HCT116 (cell line): ENCODE results near the gene SUFU. TPM values are rescaled to one million over a fixed set of nuclear protein-coding genes. Genes with fewer than 3 reads are reported as not detected.
A peak's percentile ranks its signal among the peaks of the same experiment; 100 is the strongest.

Experiments used
- ATAC-seq: fragments of 200-7000 bp; cut with Tn5 transposase; 2 replicates; pipeline ENCODE4 v1.9.1; 2020; ENCODE audit warnings: mild to moderate bottlenecking, moderate library complexity
- BruUV-seq: library from RNA; stranded (reverse); fragments of 400-500 nt; replicated peaks from 2 replicates; lab custom pipeline; 2021; lab: Mats Ljungman, UMichigan
- CTCF ChIA-PET: fragments of 300-600 bp; sonication (Branson Sonifier 250); formaldehyde crosslinking; loops from one replicate; lab custom pipeline; 2021; ENCODE audit warnings: antibody characterized with exemption; lab: Charles Lee
- POLR2A ChIA-PET: fragments of 300-600, 350-600 bp; sonication (Branson Sonifier 250); formaldehyde crosslinking; loops from one replicate; lab custom pipeline; 2021; ENCODE audit warnings: antibody characterized with exemption; lab: Charles Lee
- RAD21 ChIA-PET, 2 experiments: fragments of 300-600 bp; sonication (Branson Sonifier 250); formaldehyde crosslinking; loops; one replicate each; lab custom pipeline; 2023; ENCODE audit warnings: low total read pairs in 2 of 2; ENCODE audit not compliant: uncharacterized antibody in 2 of 2, unreplicated experiment in 2 of 2, low non-redundant PET in 1 of 2; lab: Charles Lee
- DNase-seq: peaks from one replicate; pipeline ENCODE4 v3.0.0-alpha.2; 2010; ENCODE audit warnings: low read depth, low spot score
- H2AFZ ChIP-seq: fragments of 200-600 bp; shearing (Covaris generic), sonication (generic); 2 replicates; pipeline ENCODE4 v1.6.1; 2017; ENCODE audit warnings: low read depth, mixed run types, mixed read lengths, antibody characterized with exemption, low read length; ENCODE audit not compliant: poor library complexity, severe bottlenecking
- H3K27ac ChIP-seq: 2 replicates; pipeline ENCODE4 v1.5.1; 2012; ENCODE audit warnings: low read depth, low read length
- H3K27me3 ChIP-seq: fragments of 200-600 bp; sonication (generic); 2 replicates; pipeline ENCODE4 v1.6.1; 2016; ENCODE audit warnings: mixed run types, low read length, mixed read lengths; ENCODE audit not compliant: insufficient read depth
- H3K36me3 ChIP-seq, 2 experiments: fragments of 200-500 bp in 1 of 2; fragments of 200-600 bp in 1 of 2; sonication (Bioruptor generic) in 1 of 2; sonication (generic) in 1 of 2; 2 replicates each; pipeline versions ENCODE4 v1.5.1 to v1.6.1; 2014 to 2016; ENCODE audit warnings: low read length in 2 of 2, inconsistent platforms in 1 of 2, mixed read lengths in 1 of 2, mixed run types in 1 of 2; ENCODE audit not compliant: insufficient read depth in 2 of 2, control insufficient read depth in 1 of 2
- H3K4me1 ChIP-seq, 2 experiments: fragments of 200-600 bp in 1 of 2; sonication (generic) in 1 of 2; 2 replicates each; pipeline versions ENCODE4 v1.5.1 to v1.6.1; 2012 to 2017; ENCODE audit warnings: low read length in 2 of 2, inconsistent platforms in 1 of 2, mild to moderate bottlenecking in 1 of 2, mixed read lengths in 1 of 2, mixed run types in 1 of 2, moderate library complexity in 1 of 2; ENCODE audit not compliant: insufficient read depth in 2 of 2, control insufficient read depth in 1 of 2
- H3K4me2 ChIP-seq: fragments of 200-600 bp; sonication (generic); 2 replicates; pipeline ENCODE4 v1.6.1; 2017; ENCODE audit warnings: mixed run types, low read length, mixed read lengths
- H3K4me3 ChIP-seq, 2 experiments: fragments of 200-600 bp in 1 of 2; sonication (generic) in 1 of 2; replicated peaks in 1 of 2; 2 replicates each; pipeline ENCODE4 v1.5.1; 2011 to 2016; ENCODE audit warnings: low read length in 2 of 2, control low read depth in 1 of 2, low read depth in 1 of 2, mild to moderate bottlenecking in 1 of 2, mixed read lengths in 1 of 2, mixed run types in 1 of 2
- H3K79me2 ChIP-seq: fragments of 200-600 bp; sonication (generic); 2 replicates; pipeline ENCODE4 v1.6.1; 2017; ENCODE audit warnings: mild to moderate bottlenecking, mixed run types, low read length, moderate library complexity, mixed read lengths; ENCODE audit not compliant: insufficient read depth
- H3K9ac ChIP-seq: fragments of 200-600 bp; sonication (generic); 2 replicates; pipeline ENCODE4 v1.6.1; 2016; ENCODE audit warnings: low read length, mixed read lengths
- H3K9me2 ChIP-seq: fragments of 200-600 bp; sonication (generic), shearing (Covaris generic); 2 replicates; pipeline ENCODE4 v1.6.1; 2017; ENCODE audit warnings: mixed run types, mild to moderate bottlenecking, moderate library complexity; ENCODE audit not compliant: insufficient read depth
- H3K9me3 ChIP-seq, 2 experiments: fragments of 200-500 bp in 1 of 2; fragments of 200-600 bp in 1 of 2; sonication (Bioruptor generic) in 1 of 2; sonication (generic) in 1 of 2; 2 replicates each; pipeline ENCODE4 v1.6.1; 2014 to 2017; ENCODE audit warnings: low read length in 2 of 2, mixed read lengths in 2 of 2, inconsistent platforms in 1 of 2, low read depth in 1 of 2, mild to moderate bottlenecking in 1 of 2, mixed run types in 1 of 2, moderate library complexity in 1 of 2; ENCODE audit not compliant: control insufficient read depth in 1 of 2, insufficient read depth in 1 of 2
- H4K20me1 ChIP-seq: fragments of 200-600 bp; sonication (generic), shearing (Covaris generic); 2 replicates; pipeline ENCODE4 v1.6.1; 2017; ENCODE audit warnings: mixed run types, mild to moderate bottlenecking, moderate library complexity; ENCODE audit not compliant: insufficient read depth
- intact Hi-C: fragments of 100-400 bp; cut with micrococcal nuclease; formaldehyde crosslinking; loops from 2 replicates; pipeline ENCODE4 v1.10.0; 2022
- total RNA-seq: library from RNA; stranded (reverse); gene quantifications from one replicate; pipeline ENCODE4 v1.2.1, GENCODE V29; 2021; ENCODE audit not compliant: unreplicated experiment
- TF ChIP-seq, protein P1 (sequence below), 3 experiments: fragments of 200-600 bp in 1 of 3; sonication (generic) in 1 of 3; IDR thresholded peaks in 2 of 3; conservative IDR thresholded peaks in 1 of 3; 2 replicates each; pipeline ENCODE4 v1.5.1; 2012 to 2017; ENCODE audit warnings: low read depth in 2 of 3, low read length in 2 of 3, antibody characterized with exemption in 1 of 3, borderline replicate concordance in 1 of 3, control low read depth in 1 of 3, mild to moderate bottlenecking in 1 of 3, mixed read lengths in 1 of 3, mixed run types in 1 of 3, moderate library complexity in 1 of 3; ENCODE audit not compliant: insufficient read depth in 1 of 3
- TF ChIP-seq, protein P2 (sequence below): IDR thresholded peaks from 2 replicates; pipeline ENCODE4 v1.6.1; 2011; ENCODE audit warnings: mild to moderate bottlenecking, low read length, moderate library complexity; ENCODE audit not compliant: insufficient replicate concordance; ENCODE audit errors: extremely low read depth

The SUFU gene
- total RNA-seq, 1 experiment from 2014 or later = 18.8 TPM

DNA sequence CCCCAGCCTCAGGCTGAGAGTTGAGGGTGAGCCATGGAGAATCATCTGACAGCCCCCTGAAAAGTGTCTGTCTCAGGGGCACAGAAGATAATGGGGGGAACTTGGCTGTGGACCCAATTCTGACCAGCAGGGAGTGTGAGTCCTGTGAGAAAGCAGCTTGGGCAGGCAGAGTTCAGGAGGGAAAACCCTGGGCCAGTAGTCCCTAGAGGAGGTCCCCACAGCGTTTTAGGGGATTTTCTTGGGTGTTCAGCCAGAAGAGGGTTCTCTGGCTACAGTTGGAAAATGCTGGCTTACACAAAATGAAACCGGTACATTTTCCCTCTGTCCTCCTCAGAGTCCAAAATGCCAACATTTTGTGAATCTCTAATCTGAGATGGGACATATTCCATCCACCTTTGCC, 104.7 kb downstream of the SUFU start:
- ATAC-seq = no peak
- Histone ChIP-seq H3K4me1 (peaks cover 56 to 91% of the 10 kb centered on the region in 2 experiments), H4K20me1 (no peaks in the 10 kb centered on the region)
- TF ChIP-seq, protein P1, sequence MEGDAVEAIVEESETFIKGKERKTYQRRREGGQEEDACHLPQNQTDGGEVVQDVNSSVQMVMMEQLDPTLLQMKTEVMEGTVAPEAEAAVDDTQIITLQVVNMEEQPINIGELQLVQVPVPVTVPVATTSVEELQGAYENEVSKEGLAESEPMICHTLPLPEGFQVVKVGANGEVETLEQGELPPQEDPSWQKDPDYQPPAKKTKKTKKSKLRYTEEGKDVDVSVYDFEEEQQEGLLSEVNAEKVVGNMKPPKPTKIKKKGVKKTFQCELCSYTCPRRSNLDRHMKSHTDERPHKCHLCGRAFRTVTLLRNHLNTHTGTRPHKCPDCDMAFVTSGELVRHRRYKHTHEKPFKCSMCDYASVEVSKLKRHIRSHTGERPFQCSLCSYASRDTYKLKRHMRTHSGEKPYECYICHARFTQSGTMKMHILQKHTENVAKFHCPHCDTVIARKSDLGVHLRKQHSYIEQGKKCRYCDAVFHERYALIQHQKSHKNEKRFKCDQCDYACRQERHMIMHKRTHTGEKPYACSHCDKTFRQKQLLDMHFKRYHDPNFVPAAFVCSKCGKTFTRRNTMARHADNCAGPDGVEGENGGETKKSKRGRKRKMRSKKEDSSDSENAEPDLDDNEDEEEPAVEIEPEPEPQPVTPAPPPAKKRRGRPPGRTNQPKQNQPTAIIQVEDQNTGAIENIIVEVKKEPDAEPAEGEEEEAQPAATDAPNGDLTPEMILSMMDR (IDR thresholded peaks at IDR 0.05 in 2 of 3, conservative IDR thresholded peaks at IDR 0.05 in 1 of 3; ENCODE audit: borderline replicate concordance in 1 of 3, insufficient read depth in 1 of 3, low read depth in 2 of 3, low read length in 2 of 3) = peak in 1 of 3 experiments; percentile 39; a peak in 2 of 6 replicates
- TF ChIP-seq, protein P2, sequence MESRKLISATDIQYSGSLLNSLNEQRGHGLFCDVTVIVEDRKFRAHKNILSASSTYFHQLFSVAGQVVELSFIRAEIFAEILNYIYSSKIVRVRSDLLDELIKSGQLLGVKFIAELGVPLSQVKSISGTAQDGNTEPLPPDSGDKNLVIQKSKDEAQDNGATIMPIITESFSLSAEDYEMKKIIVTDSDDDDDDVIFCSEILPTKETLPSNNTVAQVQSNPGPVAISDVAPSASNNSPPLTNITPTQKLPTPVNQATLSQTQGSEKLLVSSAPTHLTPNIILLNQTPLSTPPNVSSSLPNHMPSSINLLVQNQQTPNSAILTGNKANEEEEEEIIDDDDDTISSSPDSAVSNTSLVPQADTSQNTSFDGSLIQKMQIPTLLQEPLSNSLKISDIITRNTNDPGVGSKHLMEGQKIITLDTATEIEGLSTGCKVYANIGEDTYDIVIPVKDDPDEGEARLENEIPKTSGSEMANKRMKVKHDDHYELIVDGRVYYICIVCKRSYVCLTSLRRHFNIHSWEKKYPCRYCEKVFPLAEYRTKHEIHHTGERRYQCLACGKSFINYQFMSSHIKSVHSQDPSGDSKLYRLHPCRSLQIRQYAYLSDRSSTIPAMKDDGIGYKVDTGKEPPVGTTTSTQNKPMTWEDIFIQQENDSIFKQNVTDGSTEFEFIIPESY = no peak
- TF ChIP-seq, all 23 proteins: peak for 1
- no peak overlapping the region for H3K4me3 ChIP-seq
- H3K9ac ChIP-seq = peak overlapping the region; percentile 8; the same call in 1 of the 2 replicates
- no peaks in the 10 kb centered on the region for H3K9me3 ChIP-seq
- no peak overlapping the region for H2AFZ ChIP-seq
- BruUV-seq = no TSS peak
- RAD21 ChIA-PET = no interaction called here
- POLR2A ChIA-PET = interaction anchor here (0.7 kb wide), 1 partner anchor 105 kb away, joined by 4 read pairs; no protein-coding TSS in a partner anchor
- intact Hi-C loops = loop anchor here (5.0 kb wide), 1 partner anchor 104 kb away; the partner anchor contains the start of genes ARL3 and SFXN2
- H3K27ac ChIP-seq = no peak overlapping the region
- peak overlapping the region; percentile 84 for H3K4me2 ChIP-seq
- DNase-seq = no peak
- H3K36me3 ChIP-seq = no peaks in the 10 kb centered on the region
- no peaks in the 10 kb centered on the region for H3K9me2 ChIP-seq
- H3K79me2 ChIP-seq = no peaks in the 10 kb centered on the region
- no peaks in the 10 kb centered on the region for H3K27me3 ChIP-seq
- CTCF ChIA-PET = interaction anchor here (1.2 to 1.4 kb wide), 3 partner anchors 12 to 61 kb away, joined by 3 to 6 read pairs (median 6); no protein-coding TSS in a partner anchor
